HUES6 (cell line): ENCODE results near the gene GSDMA.
"Not testable (repeated sequence)": the region's sequence is repeated elsewhere in the genome, so short reads cannot be mapped to it uniquely, and the experiment has no call there.

ENCODE experiments used
- H3K27ac ChIP-seq: 2 replicates; pipeline ENCODE4 v1.7.0; 2013; ENCODE audit warnings: low read depth, mild to moderate bottlenecking, low read length, inconsistent platforms
- H3K27me3 ChIP-seq: 2 replicates; pipeline ENCODE4 v1.6.1; 2013; ENCODE audit warnings: low read length; ENCODE audit not compliant: control insufficient read depth, insufficient read depth
- H3K36me3 ChIP-seq: 2 replicates; pipeline ENCODE4 v1.6.1; 2013; ENCODE audit warnings: low read length; ENCODE audit not compliant: control insufficient read depth, insufficient read depth
- H3K4me1 ChIP-seq: 2 replicates; pipeline ENCODE4 v1.6.1; 2013; ENCODE audit warnings: low read length; ENCODE audit not compliant: control insufficient read depth, insufficient read depth
- H3K4me3 ChIP-seq: 2 replicates; pipeline ENCODE4 v1.5.1; 2013; ENCODE audit warnings: low read depth, low read length
- H3K9ac ChIP-seq: one replicate; pipeline ENCODE4 v1.6.1; 2013; ENCODE audit warnings: mild to moderate bottlenecking, low read length
- H3K9me3 ChIP-seq: 2 replicates; pipeline ENCODE4 v1.6.1; 2013; ENCODE audit warnings: low read depth, low read length; ENCODE audit not compliant: control insufficient read depth, insufficient read depth

GSDMA gene

DNA sequence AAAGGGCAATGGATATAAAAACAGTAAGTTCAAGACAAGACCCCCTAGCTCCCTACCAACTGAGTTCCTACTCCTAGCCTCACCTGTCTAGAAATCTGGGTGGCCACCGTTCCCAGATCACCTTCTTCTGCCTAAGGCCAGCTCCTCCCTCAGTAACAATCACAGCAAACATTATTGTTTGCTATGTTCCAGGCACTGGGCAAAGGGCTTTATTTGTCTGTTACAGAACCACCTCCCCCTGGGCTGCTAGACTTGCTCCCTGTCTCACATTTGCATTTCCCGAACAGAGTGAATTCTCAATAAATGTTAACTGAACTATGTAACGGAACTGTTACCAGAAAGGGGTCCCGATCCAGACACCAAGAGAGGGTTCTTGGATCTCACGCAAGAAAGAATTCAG lies 28.5 kb upstream of the GSDMA start:
- H3K9ac ChIP-seq, result no peak overlapping the region

DNA sequence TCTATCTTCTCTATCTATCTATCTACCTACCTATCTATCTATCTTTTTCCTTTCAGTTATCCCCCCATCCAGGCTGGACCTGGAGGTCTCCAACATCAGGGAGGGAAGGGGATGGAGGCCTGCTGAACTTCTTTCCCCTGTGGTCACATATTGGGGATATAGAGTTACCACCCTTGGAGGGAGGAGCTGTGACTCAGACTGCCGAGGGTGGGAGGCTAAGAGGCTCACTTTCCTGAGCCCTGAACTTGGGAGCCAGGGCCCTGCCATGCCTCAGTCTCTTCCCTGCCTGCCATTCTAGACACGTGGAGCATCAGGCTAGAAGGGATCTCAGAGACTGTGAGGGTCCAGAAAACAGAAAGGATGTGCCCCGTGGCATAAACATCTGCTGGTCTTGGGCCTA lies 26.9 kb upstream of the GSDMA start:
- Histone ChIP-seq H3K27me3 (no peaks in the 10 kb centered on the region), H3K9me3 (no peaks in the 10 kb centered on the region), H3K4me1 (peaks cover 9% of the 10 kb centered on the region), H3K9ac (no peak overlapping the region), H3K4me3 (no peak overlapping the region), H3K36me3 (no peaks in the 10 kb centered on the region), H3K27ac (no peak overlapping the region)

More for the DNA sequence above, 28.5 kb upstream of the GSDMA start:
- Histone ChIP-seq H3K27me3 (no peaks in the 10 kb centered on the region), H3K27ac (no peak overlapping the region), H3K4me1 (peaks cover 9% of the 10 kb centered on the region), H3K9me3 (no peaks in the 10 kb centered on the region), H3K36me3 (no peaks in the 10 kb centered on the region), H3K4me3 (no peak overlapping the region)

DNA sequence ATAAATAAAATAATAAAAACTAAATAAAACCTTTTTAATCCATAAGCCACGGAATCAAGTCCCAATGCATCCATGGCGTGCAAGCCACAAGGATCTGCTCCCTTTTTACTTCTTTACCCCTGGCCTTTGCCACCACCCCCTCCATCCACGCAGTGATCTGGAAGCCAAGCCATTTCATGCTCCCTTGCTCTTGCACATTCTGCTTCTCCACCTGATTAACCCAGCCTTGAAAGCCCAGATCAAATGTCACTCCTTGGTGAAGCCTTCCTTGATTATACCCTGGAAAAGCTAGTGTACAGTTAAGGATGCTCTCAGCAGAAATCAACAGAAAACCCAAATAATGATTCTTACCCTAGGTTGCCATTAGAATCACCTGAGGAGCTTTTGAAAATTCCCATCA lies 25.4 kb upstream of the GSDMA start:
- H3K27me3 ChIP-seq, result no peaks in the 10 kb centered on the region
- H3K9ac ChIP-seq, result no peak overlapping the region
- no peaks in the 10 kb centered on the region for H3K9me3 ChIP-seq
- H3K4me3 ChIP-seq, result no peak overlapping the region
- H3K36me3 ChIP-seq, result no peaks in the 10 kb centered on the region
- peaks cover 9% of the 10 kb centered on the region for H3K4me1 ChIP-seq
- H3K27ac ChIP-seq, result no peak overlapping the region

DNA sequence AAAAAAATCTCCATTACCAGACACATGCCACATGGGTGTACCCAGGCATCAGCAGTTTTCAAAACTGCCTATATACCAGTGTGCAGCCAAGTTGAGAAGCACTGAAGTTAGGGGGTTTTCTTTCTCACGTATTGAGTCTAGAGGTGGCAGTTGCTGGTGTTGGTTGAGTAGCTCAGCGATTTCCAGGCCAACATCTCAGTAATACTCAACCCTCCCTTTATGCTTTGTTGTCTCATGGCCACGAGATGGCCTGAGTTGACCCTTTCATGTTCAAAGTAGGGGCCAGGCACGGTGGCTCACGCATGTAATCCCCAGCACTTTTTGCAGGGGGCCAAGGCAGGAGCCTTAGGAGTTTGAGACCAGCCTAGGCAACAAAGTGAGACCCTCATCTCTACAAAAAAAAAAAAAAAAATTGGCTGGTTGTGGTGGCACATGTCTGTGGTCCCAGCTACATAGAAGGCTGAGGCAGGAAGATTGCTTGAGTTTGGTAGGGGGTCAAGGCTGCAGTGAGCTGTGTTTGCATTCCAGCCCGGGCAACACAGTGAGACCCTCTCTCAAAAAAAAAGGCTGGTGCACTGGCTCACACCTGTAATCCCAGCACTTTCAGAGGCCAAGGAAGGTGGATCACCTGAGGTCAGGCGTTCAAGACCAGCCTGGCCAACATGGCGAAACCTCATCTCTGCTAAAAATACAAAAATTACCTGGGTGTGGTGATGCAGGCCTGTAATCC lies 24.5 kb upstream of the GSDMA start:
- H3K9me3 ChIP-seq, result no peaks in the 10 kb centered on the region
- no peaks in the 10 kb centered on the region for H3K36me3 ChIP-seq
- no peak overlapping the region for H3K9ac ChIP-seq
- H3K4me1 ChIP-seq, result peaks cover 9% of the 10 kb centered on the region
- no peak overlapping the region for H3K4me3 ChIP-seq
- 0 out of 2 replicates have a peak, but pooled peaks cover 3% of the 10 kb centered on the region for H3K27me3 ChIP-seq
- H3K27ac ChIP-seq, result no peak overlapping the region

DNA sequence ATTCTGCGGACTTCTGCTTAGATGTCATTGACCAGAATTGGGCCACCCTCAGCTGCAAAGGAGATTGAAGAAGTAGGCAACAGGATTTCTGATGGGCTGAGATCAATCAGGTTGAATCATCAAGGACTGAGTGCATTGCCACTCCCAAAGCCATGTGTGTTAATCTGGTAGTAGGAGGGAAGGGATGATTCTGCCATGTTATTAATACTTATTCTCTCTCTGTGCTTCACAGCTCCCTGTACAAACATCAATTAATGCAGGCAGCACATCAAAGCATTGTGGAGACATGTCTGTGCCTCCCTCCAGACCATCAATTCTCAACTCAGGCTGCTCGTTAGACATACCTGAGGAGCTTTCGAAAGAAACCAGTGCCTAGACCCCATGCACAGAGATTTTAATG lies 23.7 kb upstream of the GSDMA start:
- Histone ChIP-seq H3K27me3 (0 out of 2 replicates have a peak, but pooled peaks cover 3% of the 10 kb centered on the region), H3K27ac (no peak overlapping the region), H3K9ac (no peak overlapping the region), H3K4me1 (peaks cover 4% of the 10 kb centered on the region), H3K9me3 (no peaks in the 10 kb centered on the region), H3K4me3 (no peak overlapping the region), H3K36me3 (no peaks in the 10 kb centered on the region)

DNA sequence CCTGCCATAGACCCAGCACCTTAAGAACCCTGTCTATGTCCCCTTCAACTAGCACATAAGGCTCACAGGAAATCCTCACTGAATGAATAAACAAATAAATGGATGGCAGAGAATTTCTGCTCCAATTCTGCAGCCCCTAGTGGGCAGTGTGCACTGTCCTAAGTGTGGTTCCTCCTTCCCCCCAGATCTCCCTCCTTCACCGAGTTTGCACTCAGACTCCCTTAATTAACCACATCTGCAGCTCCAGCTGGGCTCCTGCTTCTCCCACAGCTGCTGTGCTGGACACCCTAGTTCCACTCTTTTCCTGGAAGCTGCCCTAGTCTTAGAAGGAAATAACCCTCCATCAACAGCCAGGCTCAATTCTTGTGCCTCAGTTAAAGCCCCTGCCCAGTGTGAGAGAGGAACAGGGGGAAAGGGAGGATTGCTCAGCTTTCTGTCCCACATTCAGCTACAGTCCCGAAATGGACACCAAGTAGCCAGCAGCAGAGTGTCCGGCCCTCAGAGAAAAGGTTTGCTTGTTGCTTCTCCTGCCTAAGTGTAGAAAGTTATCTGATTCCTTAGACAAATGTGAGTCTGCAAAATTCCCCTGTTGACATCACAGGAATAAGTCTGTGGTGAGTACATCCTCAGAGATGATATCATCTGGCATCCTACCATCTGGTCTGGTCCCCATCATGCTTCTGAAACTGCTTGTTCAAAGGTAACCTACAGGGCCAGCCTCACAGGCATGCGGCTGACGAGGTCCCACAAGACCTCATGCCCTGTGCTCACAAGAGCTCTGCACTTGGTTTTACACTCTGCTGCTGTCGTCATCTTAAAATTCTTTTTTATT lies 23.0 kb upstream of the GSDMA start:
- no peak overlapping the region for H3K27ac ChIP-seq
- H3K4me1 ChIP-seq, result no peaks in the 10 kb centered on the region; the same call in 1 of the 2 replicates

DNA sequence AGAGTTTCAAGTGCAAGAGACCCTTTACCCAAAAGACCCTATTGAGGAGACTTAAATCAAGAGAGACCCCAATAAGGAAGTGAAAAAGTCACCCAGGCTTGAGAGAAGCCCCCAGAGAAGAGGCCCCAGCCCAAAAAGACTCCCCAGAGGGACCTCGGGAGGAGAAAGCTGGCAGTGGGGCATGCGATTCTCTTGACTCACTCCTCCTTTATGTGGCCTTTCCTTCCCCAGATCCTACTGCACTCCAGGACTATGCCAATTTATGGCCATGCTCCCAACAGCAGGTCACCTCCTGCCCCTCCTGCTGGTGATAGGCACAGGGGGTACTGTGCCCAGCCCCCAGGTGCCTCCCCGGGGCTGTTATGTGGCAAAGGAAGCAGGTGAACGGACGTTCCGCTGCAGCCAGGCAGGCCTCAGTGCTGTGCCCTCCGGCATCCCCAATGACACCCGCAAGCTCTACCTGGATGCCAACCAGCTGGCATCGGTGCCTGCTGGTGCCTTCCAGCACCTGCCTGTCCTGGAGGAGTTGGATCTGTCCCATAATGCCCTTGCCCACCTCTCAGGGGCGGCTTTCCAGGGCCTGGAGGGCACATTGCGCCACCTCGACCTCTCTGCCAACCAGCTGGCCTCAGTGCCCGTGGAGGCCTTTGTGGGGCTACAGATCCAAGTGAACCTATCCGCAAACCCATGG lies 19.0 kb upstream of the GSDMA start:
- H3K4me1 ChIP-seq, result no peaks in the 10 kb centered on the region; the same call in 1 of the 2 replicates
- no peaks in the 10 kb centered on the region for H3K9me3 ChIP-seq
- no peak overlapping the region for H3K4me3 ChIP-seq
- H3K27ac ChIP-seq, result no peak overlapping the region
- H3K36me3 ChIP-seq, result no peaks in the 10 kb centered on the region
- H3K27me3 ChIP-seq, result 0 out of 2 replicates have a peak, but pooled peaks cover 3% of the 10 kb centered on the region
- no peak overlapping the region for H3K9ac ChIP-seq

More for the DNA sequence above, 23.0 kb upstream of the GSDMA start:
- Histone ChIP-seq H3K27me3 (0 out of 2 replicates have a peak, but pooled peaks cover 3% of the 10 kb centered on the region), H3K9me3 (no peaks in the 10 kb centered on the region), H3K9ac (no peak overlapping the region), H3K4me3 (no peak overlapping the region), H3K36me3 (no peaks in the 10 kb centered on the region)

DNA sequence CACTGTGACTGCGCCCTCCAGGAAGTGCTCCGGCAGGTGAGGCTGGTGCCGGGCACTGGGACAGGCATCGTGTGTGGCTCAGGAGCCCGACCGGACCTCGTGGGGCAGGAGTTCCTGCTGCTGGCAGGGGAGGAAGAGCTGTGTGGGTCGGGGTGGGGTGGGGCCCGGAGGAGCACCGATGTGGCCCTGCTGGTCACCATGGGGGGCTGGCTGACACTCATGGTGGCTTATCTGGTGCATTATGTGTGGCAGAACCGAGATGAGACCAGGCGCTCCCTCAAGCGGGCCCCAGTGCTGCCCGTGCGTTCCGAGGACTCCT lies 18.5 kb upstream of the GSDMA start:
- Histone ChIP-seq H3K4me1 (no peaks in the 10 kb centered on the region; the same call in 1 of the 2 replicates), H3K27me3 (0 out of 2 replicates have a peak, but pooled peaks cover 3% of the 10 kb centered on the region), H3K9me3 (no peaks in the 10 kb centered on the region), H3K4me3 (no peak overlapping the region), H3K36me3 (no peaks in the 10 kb centered on the region), H3K27ac (no peak overlapping the region), H3K9ac (no peak overlapping the region)

DNA sequence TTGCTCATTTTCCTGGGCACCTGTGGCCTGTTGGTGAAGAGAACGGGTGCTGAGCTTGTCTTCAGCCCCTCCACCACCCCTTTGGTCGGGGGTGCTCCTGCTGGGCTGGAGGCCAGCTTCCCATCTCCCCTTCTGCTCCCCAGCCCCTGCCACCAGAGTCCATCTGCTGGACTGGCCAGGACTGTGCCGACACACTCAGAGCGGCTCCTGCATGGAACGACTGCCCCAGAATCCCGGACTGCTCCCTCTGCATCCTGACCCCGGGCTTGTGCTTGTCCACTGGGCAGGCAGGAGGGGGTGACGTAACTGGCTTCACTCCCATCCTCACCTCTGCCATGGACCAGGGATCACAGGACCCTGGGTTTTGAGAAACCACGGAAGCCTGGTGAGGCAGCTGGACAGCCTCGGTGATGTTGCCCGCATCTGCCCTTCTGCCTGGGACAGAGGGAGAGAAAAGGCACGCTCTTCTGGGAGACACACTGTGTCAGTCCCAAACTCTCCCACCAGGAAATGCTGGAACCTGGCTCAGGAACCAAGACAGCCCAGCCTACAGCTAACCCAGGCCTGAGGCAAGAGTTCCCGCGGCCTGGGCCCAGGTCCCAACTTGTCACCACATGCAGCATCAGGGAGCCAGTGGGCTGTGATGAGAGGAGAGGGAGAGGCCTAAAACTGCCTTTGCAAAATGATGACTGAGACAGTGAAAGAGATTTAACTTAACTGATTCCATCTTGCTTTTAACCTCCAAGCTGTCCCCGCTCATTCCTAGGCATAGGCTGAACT lies 16.1 kb upstream of the GSDMA start:
- Histone ChIP-seq H3K27ac (no peak overlapping the region), H3K9ac (no peak overlapping the region), H3K9me3 (no peaks in the 10 kb centered on the region), H3K4me3 (no peak overlapping the region), H3K36me3 (no peaks in the 10 kb centered on the region), H3K27me3 (peaks cover 12% of the 10 kb centered on the region), H3K4me1 (no peaks in the 10 kb centered on the region)

DNA sequence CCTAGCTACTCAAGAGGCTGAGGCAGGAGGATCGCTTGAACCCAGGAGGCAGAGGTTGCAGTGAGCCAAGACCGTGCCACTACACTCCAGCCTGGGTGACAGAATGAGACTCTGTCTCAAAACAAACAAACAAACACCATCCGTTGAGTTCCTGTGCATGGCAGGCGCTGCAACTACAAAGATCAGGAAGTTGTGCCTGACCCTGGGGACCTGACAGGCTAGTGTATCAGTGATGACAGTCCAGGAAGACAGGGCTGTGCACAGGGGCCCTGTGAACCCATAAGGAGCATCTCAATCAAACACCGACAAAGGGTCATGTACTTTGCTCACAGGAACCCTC lies 14.3 kb upstream of the GSDMA start:
- not testable (repeated sequence) for H3K4me1 ChIP-seq, H3K27ac ChIP-seq, H3K9me3 ChIP-seq, H3K9ac ChIP-seq, H3K4me3 ChIP-seq, H3K36me3 ChIP-seq
- H3K27me3 ChIP-seq, result peaks cover 17% of the 10 kb centered on the region
